DMS 273 treated with DMSO at 0.1 percent for 48 hours (cell line): ENCODE data around the gene NPFFR1.

Source experiments
- DNase-seq: peaks from one replicate; lab custom pipeline; 2025; lab: John Stamatoyannopoulos, UW

The NPFFR1 gene, protein sequence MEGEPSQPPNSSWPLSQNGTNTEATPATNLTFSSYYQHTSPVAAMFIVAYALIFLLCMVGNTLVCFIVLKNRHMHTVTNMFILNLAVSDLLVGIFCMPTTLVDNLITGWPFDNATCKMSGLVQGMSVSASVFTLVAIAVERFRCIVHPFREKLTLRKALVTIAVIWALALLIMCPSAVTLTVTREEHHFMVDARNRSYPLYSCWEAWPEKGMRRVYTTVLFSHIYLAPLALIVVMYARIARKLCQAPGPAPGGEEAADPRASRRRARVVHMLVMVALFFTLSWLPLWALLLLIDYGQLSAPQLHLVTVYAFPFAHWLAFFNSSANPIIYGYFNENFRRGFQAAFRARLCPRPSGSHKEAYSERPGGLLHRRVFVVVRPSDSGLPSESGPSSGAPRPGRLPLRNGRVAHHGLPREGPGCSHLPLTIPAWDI

DNA sequence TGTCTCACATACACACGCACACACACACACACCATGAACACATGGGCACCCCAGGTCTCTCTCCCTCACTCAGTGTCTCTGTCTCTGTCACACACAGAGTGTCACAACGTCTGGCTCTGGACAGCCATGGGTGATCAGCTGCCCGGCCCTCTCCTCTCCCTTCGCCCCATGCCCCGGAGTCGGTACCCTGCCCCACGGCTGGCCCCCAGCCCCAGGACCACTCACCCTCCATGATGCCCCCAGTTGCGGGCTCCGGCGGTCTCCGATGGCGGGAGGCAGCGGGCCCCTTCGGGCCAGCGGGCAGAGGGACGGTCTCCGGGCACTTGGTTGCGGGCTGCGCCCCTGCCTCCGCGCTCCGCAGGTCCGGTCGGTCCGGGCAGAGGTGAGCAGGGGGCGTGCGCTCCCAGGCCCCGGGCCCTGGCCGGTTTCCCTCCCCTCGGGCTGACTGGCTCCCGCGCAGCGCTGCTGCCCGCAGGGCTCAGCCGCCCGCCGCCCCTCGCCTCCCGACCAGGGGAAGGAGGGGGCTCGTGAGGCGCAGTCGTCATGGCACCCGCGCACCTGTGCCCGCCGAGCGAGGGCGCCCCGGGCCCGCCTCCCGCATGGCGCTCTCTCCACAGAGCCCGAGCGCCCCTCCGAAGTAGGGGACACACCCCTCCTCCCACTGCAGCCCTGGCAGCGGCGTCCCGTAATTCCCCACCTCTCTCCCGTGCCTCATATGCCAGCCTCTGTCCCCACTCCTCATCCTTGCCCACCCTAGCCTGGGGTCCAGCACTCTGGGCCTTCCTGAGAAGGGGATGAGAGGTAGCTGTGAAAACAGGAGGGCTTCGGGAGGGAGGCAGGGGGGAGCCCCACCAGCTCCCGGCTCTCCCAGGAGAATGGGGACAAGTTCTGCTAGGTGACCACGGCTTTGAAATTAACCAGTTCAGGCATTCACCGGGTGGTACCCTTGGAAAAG lies at the start of gene NPFFR1:
TSS of gene NPFFR1 (minus strand) at position 560 of the 955 bp plus-strand sequence. CDS start at position 232, 328 bp downstream.
- no peak for DNase-seq

DNA sequence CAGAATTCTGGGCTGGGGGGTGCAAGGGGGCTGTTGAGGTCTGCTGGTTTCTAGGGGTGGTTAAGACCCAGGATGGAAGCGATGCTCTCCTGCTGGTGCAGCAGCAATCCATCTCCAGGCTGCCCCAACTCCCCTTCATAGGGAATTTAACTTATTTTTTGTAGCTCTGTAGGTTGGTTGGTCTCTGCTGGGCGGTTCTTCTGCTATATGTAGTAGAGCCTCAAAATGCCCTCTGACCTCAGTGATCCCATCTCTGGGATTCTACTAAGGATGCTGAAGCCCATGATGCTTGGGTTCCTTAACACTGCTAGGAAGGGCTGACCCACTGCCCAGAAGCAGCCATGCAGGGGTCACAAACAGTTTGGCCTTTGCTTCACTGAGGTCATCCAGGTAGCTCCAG lies 49.5 kb upstream of the NPFFR1 start:
- DNase-seq = no peak

DNA sequence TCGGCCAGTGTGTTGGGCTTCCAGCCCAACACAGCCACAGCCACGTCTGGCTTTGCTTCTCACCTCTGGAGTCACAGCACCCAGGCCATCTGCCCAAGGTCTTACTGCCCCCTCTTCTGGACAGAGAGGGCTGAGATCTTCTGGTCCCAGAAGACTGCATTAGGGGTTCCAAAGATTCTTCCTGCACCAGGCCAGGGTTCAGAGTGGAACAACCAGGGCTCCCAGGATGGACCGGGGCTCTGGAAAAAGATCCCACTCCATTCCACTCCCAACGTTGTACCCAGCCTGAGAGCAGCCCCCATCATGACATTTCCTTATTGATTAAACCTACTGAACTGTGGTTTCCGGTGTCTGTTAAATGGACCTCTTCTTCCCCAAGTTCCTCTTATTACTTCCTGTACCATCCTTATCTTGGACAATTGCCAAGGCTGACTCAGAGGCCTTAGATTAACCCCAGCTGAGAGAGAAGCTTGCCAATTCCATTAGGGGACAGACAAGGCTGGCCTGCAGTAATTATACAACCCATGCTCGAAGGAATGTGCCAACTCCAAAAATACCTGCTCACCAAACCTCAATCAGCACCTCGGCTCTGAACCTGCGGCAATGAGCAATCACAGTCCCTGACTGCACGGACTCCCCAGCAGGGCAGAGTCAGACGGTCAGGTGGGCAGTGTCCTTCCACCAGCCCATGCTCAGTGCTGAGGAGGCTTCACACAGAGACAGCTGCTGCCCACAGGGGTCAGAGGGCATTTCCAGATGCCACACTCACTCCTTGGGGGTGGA lies 47.9 kb upstream of the NPFFR1 start:
- peak; percentile 51 for DNase-seq

DNA sequence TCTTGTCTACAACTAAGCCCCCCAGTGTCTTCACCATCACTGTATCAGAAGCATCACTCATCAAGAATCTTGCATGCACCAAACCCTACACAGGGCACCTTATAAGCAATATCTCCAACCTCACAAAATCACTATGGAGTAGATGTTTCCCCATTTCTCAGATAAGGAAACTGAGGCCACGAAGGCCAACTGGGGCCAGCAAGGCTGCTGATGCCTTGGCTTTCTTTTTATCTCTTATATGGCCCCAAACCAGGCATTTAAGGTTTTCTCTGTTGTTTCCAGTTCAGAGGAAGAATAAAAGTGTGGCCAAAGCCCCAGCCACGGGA lies 47.3 kb upstream of the NPFFR1 start:
- DNase-seq = no peak

DNA sequence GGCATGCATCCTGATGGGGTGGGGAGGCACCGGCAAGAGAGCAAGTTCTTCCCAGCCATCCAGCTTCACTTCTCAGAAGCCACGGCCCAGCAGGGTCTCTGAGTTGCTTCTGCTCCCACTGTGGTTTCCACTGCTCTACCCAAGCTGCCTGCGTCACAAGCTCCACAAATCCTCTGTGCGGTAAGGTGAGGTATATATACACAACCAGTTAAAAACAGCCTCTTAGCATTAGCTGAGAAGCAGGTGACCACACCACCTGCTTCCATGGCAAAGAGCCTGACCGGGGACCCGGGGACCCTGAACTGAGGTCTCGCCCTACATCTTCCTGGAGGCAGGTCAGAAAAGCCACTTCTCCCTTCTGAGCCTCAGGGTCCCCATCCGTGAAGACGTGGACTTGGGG lies 46.9 kb upstream of the NPFFR1 start:
- no peak for DNase-seq

DNA sequence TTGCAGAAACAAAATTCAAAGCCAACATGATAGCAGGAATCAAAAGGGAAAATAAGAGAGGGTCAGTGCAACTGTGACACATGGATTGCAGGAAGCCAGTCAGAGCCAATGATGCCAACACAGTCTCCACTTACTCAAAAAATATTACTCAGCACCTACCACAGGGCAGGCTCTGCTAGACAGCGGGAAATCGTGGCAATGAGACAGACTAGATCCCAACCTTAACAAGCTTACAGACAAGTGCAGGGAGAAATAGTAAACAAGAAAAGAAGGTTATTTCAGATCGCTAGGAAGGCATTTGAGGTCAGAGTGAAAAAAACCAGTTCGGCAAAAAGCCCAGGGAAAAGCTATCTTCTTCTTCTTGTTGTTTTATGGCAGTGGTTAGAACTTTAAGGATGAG lies 45.2 kb upstream of the NPFFR1 start:
- DNase-seq = no peak

DNA sequence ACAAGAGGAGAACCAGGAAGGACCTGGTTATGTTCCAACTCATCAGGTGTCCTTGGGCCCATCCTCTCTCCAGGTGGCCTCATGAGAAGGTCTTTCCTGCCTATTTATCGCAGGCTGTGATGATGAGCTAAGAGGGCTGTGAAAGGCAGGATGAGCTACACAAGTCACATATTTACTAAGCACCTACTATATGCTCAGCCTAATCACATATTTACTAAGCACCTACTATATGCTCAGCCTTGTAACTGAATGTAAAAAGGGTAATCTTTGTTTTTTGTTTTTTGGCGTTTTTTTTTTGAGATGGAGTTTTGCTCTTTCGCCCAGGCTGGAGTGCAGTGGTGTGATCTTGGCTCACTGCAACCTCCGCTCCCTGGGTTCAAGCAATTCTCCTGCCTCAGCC lies 44.2 kb upstream of the NPFFR1 start:
- DNase-seq = no peak

DNA sequence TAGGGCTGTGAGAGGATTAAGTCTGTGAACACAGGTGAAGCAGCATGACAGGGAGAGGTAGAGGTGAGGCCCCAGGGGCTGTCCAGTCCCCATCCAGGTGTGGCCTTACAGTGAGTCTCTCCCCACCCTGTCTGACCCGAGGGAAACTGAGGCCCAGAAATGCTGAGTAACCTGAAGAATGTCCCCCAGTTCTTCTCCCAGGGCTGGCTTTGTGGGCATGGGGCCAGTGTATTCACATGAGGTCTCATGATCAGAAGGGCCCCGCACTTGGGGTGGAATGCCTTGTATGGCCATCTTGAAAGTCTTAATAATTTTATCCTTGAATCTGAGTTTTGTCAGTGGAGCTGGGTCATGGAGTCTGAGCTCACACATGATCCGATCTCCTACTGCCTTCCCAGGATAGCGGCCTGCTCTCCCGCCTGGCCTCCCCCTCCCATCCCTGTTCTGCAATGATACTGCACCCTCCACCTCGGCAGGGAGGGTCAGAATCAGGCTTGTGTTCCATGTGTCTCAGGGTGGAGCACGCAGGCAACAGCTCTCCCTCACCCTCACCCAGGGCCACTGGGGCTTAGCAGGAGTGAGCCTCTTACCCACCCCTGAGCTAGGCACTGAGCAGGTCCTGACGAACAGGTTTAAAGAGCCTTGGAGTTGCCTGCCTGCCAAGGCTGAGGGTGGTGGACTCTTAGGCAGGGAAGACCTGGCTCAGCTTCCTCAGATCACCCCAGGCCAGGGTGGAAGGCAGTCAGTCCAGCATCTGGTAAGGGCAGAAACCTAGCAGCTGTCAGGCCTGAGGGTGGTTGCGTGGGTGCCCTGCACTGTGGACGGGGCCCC lies 41.4 kb upstream of the NPFFR1 start:
- DNase-seq = no peak

DNA sequence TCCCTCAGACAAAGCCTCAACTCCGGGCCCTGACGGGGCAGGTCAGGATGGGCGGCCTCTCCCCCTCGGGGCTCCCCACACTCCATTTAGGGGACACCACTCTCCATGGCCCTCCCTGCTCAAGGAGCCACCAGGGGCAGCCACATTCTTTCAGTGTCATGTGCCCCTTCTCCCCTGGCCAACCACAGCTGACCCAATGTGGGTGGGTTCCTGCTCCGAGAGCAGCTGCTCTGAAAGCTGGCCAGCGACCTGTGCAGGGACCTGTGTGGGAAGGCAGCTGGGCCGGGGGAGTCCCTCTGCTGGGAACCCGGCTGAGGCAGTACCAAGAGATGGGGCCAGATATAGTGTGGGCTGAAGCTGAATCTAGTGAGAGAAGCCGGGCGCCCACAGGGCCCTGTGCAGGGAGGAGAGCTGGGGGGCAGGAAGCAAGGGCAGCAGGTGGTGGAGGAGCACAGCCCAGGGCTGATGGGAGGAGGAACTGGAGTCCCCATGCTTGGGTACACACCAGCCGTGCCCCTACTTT lies 40.6 kb upstream of the NPFFR1 start:
- DNase-seq = peak; percentile 5

DNA sequence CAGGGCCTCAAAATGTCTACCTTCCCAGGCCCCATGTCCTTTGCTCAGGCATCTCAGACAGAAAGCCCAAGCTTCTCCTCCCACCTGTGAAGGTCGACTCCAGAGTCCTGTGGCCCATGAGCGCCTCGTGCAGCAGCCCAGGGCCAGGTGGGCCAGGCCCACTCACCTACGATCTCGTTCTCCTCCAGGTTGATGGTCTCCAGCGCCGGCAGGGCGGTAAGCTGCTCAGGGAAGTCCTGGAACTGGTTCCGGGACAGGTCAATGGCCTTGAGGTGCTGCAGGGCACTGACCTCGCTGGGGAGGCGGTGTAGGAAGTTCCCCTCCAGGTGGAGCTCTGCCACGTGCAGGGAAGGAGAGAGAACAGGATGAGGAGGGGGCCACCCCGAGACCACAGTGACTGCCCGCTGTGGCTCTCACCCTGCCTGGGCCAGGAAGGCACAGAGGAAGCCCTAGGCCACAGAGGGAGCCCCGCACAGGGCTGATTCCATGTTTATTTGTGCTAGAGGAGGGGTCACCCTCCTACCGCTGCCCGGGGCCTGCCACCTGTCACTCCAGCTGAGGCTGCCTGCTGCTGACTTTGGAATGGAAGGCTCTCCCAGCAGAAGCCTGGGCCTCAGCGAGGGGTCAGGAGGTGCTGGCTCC lies 40.0 kb upstream of the NPFFR1 start:
- no peak for DNase-seq

DNA sequence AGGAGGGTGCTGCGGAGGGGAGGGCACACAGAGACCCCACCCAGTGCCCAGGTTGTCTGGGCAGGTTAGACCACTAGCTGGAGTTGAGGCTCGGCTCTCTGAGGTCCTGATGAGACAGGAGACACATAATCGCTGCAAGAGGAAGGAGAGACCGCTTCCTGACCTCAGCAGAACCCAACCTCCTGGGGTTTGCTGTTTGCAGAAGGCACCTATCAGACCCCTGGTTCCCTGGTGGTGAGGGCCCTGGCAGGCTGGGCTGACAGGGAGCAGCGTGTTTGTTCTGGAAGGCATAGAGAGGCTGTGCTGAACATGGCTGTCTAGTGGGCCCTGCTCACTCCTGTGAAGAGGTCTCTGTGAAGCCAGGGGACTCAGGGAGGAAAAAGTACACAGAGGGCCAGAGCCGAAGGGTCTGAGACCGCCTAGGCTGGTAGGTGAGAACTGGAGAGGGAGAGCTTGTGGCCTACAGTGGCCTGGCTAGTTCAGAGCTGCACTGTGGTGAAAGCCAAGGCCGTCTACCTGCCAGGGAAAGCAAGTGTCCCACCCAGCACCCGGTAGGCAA lies 39.4 kb upstream of the NPFFR1 start:
- no peak for DNase-seq

DNA sequence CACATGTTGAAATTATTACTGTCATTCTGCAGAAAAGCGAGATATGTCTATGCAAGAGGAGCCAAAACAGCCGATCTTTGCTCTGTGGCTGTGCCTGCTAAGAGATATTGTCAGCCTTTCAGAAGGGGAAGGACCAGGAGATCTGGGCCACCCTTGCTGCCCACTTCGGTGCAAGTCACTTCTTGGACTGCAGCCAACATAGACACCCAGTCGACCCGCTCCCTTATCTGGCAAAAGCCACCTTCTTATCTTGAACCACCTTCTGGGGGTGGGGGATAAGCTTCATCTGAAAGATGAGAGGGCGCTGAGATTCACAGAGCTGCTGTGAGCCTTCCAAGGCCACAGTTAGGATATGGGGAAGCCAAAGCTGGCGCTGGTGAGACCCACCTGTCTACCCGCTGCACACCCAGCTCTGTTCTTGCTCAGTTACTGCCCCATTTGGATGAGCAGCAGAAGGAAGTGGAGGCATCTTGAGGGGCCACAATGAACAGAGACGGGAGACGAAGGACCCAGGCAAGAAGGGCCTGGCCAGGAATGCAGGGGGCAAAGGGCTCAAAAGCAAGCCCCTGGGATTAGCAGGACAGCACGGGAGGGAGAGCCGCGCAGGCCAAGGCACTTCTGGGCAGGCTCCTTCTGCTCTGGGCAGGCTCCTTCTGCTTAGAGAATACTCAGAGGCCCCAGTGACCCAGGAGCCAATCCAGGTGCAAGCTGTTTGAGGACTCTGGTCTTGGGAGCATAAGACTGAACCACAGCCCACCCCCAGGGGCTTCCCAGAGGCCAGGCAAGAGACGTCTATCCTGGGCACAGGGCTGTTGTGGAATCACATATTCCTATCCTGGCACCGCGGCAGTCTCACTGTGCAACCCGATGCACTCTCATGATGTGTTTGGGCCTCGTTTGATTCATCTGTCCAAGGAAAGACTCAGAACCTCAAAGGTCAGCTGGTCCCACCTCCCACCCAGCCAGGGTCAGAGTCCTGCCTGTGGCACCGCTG lies 38.4 kb upstream of the NPFFR1 start:
- no peak for DNase-seq

DNA sequence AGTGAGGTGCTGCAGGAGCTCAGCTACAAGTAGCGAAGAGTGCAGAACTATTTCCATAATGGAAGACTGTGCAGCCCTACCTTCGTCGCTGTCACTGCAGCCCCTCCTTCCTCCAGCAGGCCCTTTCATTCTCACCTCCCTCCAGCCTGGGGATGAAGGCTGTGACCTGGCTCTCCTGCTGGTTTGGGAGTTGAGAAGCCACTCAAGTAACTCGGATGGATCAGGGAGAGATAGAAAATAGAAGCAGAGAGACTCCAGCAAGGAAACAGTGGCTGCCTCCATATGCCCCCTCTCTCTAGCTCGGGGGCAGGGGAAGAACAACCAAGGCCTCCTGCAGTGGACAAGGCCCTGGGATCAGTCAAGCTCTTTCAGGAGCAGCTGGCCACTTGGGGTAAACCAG lies 37.4 kb upstream of the NPFFR1 start:
- DNase-seq = no peak

DNA sequence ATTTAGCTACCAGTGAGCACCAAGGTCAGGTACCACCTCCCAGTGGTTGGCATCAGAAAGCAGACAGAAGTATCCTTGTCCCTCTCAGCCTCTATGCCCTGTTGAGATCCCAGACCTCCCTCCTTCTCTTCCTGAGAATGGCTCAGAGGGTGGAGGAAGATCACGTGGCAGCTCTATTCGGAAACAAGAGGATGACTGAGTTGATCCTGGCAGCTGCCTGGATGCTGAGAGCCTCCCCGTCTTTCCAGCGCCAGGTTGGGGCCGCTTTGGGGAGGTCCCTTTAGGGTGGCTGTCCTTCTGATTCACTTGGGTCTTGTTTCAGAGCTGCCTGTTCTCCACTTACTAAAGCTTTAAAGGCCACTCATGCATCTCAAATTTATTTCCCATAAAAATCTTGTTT lies 36.9 kb upstream of the NPFFR1 start:
- DNase-seq = no peak

DNA sequence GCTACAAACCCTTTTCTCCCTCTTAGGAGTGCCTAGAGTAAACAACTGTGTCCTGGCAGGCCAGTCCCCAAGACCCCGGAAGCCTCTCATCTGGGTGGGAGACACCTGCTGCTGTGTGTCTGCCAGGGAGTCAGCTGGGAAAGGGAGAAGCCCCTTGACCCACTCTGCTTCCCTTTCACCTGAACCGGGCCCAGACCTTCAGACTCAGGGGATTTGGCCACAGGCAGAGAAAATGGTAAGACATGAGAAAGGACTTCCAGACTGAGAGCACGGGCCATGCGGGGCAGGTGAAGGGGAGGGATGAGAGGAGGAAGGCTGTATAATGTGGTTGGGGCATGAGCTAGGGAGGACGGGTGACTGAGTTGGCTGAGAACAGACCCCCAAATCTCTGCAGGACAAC lies 36.0 kb upstream of the NPFFR1 start:
- no peak for DNase-seq

DNA sequence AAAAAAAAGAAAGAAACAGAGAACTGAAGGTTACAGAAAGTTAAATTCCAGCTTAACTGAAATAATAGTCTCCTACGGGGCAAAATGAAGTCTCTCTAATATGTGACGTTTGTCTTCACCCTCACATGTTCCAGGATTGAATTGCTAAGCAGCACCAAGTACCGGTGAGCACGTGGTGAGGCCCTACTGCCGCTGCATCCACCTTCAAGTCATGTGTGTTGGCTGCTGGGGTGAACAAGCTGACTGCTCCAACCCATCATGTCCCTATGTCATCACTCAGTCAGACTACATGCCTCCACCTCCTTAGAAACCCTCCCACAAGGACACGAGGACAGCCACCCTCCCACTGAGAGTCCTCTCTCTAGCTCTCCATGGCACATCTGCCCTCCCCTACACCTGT lies 35.4 kb upstream of the NPFFR1 start:
- no peak for DNase-seq

DNA sequence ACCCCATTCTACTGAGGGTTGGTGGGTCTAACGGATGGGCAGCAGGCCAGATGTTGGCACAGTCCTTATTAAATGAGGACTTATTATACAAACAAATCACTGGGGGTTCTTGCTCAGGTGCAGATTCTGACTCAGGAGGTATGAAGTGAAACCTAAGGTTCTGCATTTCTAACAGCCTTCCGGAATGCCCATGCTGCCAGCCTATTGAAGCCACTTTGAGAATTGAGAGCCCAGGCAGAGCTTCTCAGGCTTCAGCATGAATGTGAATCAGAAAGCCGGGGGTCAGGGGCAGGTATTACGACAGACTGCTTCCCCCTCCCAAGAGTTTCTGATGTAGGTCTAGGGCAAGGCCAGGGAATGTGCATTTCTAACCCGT lies 34.1 kb upstream of the NPFFR1 start:
- DNase-seq = no peak

DNA sequence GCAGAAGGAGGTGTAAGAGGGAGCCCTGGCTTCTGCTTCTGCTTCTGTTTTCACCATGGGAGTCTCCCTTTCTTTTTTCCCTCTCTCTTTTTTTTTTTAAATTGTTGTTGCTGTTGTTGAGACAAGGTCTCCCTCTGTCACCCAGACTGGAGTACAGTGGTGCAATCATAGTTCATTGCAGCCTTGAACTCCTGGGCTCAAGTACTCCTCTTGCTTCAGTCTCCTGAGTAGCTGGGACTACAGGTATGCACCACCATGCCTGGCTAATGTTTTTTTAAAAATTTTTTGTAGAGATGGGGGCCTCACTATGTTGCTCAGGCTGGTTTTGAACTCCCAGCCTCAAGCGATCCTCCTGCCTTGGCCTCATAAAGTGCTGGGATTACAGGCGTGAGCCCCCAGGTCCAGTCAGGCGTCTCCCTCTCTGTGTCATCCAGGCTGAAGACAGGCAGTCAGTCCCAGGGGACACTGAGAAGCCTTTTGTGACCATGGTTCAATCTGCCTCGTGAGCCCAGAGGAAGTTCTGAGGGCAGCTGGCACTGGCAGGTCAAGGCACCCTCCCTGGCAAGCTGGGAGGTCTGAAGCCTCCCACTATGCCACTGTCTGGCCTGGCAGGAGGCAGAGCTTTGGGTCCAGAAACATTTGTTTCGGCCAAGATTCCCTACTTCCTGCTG lies 33.6 kb upstream of the NPFFR1 start:
- DNase-seq = no peak

DNA sequence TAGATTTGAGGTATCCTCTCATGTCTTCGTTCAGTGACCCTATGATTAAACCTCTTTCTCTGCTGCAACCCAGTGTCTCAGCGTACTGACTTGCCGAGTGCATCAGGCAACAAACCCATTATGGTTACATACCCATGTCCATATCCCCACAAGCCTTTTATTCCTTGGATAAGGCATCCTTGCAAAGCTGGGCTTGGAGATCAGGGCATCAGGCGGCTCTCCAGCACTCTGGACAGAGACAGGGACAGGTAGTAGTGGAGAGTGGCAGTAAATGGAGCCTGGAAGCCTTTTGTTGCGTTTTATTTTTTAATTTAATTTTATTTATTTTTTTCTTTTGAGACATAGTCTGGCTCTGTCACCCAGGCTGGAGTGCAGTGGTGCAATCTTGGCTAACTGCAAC lies 32.0 kb upstream of the NPFFR1 start:
- no peak for DNase-seq
